PC-9 (cell line): ENCODE data around the gene GALNT2. TPM values are rescaled to one million over a fixed set of nuclear protein-coding genes. Genes with fewer than 3 reads are reported as not detected.

ENCODE experiments used
- BruUV-seq: library from RNA; stranded (reverse); fragments of 400-500 nt; replicated peaks from 2 replicates; lab custom pipeline; 2021; lab: Mats Ljungman, UMichigan
- CTCF ChIA-PET: fragments of 300-600 bp; sonication (Branson Sonifier 250); formaldehyde crosslinking; loops from one replicate; lab custom pipeline; 2022; ENCODE audit warnings: antibody characterized with exemption; lab: Charles Lee
- POLR2A ChIA-PET: fragments of 300-600 bp; sonication (Branson Sonifier 250); formaldehyde crosslinking; loops from one replicate; lab custom pipeline; 2022; ENCODE audit warnings: antibody characterized with exemption; ENCODE audit not compliant: unreplicated experiment; lab: Charles Lee
- DNase-seq, 2 experiments: peaks; one replicate each; pipeline versions ENCODE4 v3.0.0 to v3.0.0-alpha.2; 2015 to 2022; ENCODE audit warnings: mixed read lengths in 1 of 2
- H2AFZ ChIP-seq: fragments of 200-600 bp; sonication (generic); 2 replicates; pipeline ENCODE4 v1.8.1; 2017; ENCODE audit warnings: antibody characterized with exemption
- H3F3A ChIP-seq: fragments of 200-600 bp; sonication (generic); 2 replicates; pipeline ENCODE4 v1.8.1; 2017; ENCODE audit warnings: antibody characterized with exemption, mild to moderate bottlenecking, low read depth; ENCODE audit not compliant: insufficient read depth
- H3K27ac ChIP-seq: fragments of 200-600 bp; sonication (generic); 2 replicates; pipeline ENCODE4 v1.6.1; 2016; ENCODE audit warnings: mixed run types
- H3K27me3 ChIP-seq: fragments of 200-600 bp; sonication (generic); 2 replicates; pipeline ENCODE4 v1.6.1; 2016; ENCODE audit warnings: low read depth, mixed run types; ENCODE audit not compliant: insufficient read depth
- H3K36me3 ChIP-seq: fragments of 200-600 bp; sonication (generic); 2 replicates; pipeline ENCODE4 v1.6.1; 2016; ENCODE audit warnings: low read depth, mixed run types
- H3K4me1 ChIP-seq: fragments of 200-600 bp; sonication (generic); replicated peaks from 2 replicates; pipeline ENCODE4 v1.6.1; 2016; ENCODE audit warnings: mixed run types; ENCODE audit not compliant: insufficient read depth
- H3K4me2 ChIP-seq: fragments of 200-600 bp; sonication (generic); 2 replicates; pipeline ENCODE4 v1.6.1; 2017; ENCODE audit warnings: mixed run types
- H3K4me3 ChIP-seq: fragments of 200-600 bp; sonication (generic); 2 replicates; pipeline ENCODE4 v1.6.1; 2016; ENCODE audit warnings: mixed run types
- H3K79me2 ChIP-seq: fragments of 200-600 bp; sonication (generic); 2 replicates; pipeline ENCODE4 v1.6.1; 2017; ENCODE audit warnings: low read depth, mixed run types
- H3K9me2 ChIP-seq: fragments of 200-600 bp; sonication (generic); 2 replicates; pipeline ENCODE4 v1.8.1; 2017; ENCODE audit warnings: mild to moderate bottlenecking; ENCODE audit not compliant: insufficient read depth
- H3K9me3 ChIP-seq: fragments of 200-600 bp; sonication (generic); 2 replicates; pipeline ENCODE4 v1.8.1; 2016; ENCODE audit warnings: low read depth; ENCODE audit not compliant: insufficient read depth
- H4K20me1 ChIP-seq: fragments of 200-600 bp; sonication (generic); 2 replicates; pipeline ENCODE4 v1.8.1; 2017; ENCODE audit not compliant: insufficient read depth
- CTCF ChIP-seq: fragments of 200-600 bp; sonication (generic); conservative IDR thresholded peaks from 2 replicates; pipeline ENCODE4 v1.6.1; 2017; ENCODE audit warnings: mixed run types, antibody characterized with exemption, mild to moderate bottlenecking, moderate library complexity
- EZH2 ChIP-seq: fragments of 200-600 bp; sonication (generic); IDR thresholded peaks from 2 replicates; pipeline ENCODE4 v1.8.0; 2017; ENCODE audit warnings: antibody characterized with exemption, low read depth
- intact Hi-C: fragments of 100-400 bp; cut with micrococcal nuclease; formaldehyde crosslinking; loops from one replicate; pipeline ENCODE4 v1.10.0; 2022; ENCODE audit not compliant: unreplicated experiment
- total RNA-seq: library from RNA; stranded (reverse); gene quantifications from 2 replicates; pipeline ENCODE4 v1.2.3, GENCODE V29; 2021

GALNT2 gene
- total RNA-seq, 1 experiment from 2014 or later = 121 TPM

- peaks cover 51% of the 10 kb centered on the region for H3K4me1 ChIP-seq
- intact Hi-C loops = loop anchor here (1.0 to 2.0 kb wide), 3 partner anchors 18 to 120 kb away; partner anchors contain the start of gene GALNT2
These were observed 17.6 kb downstream of the GALNT2 start for GRCh38 chr1:230084408-230085177.

GRCh38 chr1:230085178-230085515, 18.1 kb downstream of the GALNT2 start:
- intact Hi-C loops = loop anchor here (2.0 kb wide), 2 partner anchors 18 to 120 kb away; partner anchors contain the start of gene GALNT2
- no TSS peak for BruUV-seq

More at GRCh38 chr1:230084408-230085177, 17.6 kb downstream of the GALNT2 start:
- no peaks in the 10 kb centered on the region; the same call in 1 of the 2 replicates for H4K20me1 ChIP-seq
- no peaks in the 10 kb centered on the region for H3K9me3 ChIP-seq
- TF ChIP-seq EZH2 = no peak
- TF ChIP-seq CTCF = no peak
- H3K27ac ChIP-seq = peak overlapping the region; percentile 85
- peak overlapping the region; percentile 81 for H3K4me2 ChIP-seq
- H3F3A ChIP-seq = peaks cover 45% of the 10 kb centered on the region
- TSS peak; percentile 77 for BruUV-seq
- POLR2A ChIA-PET = interaction anchor here (0.5 to 1.1 kb wide), 2 partner anchors 52 to 147 kb away, joined by 3 to 4 read pairs; no protein-coding TSS in a partner anchor
- no peaks in the 10 kb centered on the region for H3K36me3 ChIP-seq
- peak; percentile 86 to 95 for DNase-seq
- H3K27me3 ChIP-seq = no peaks in the 10 kb centered on the region
- H3K9me2 ChIP-seq = no peaks in the 10 kb centered on the region
- CTCF ChIA-PET = interaction anchor here (0.6 to 0.7 kb wide), 2 partner anchors 20 to 58 kb away, joined by 3 to 5 read pairs; no protein-coding TSS in a partner anchor
- H2AFZ ChIP-seq = no peak overlapping the region
- H3K4me3 ChIP-seq = peak overlapping the region; percentile 4; the same call in 1 of the 2 replicates
- peaks cover 92% of the 10 kb centered on the region for H3K79me2 ChIP-seq

More at GRCh38 chr1:230085178-230085515, 18.1 kb downstream of the GALNT2 start:
- TF ChIP-seq CTCF (no peak), EZH2 (no peak)
- Histone ChIP-seq H3K4me2 (peak overlapping the region; percentile 81), H3K9me3 (no peaks in the 10 kb centered on the region), H2AFZ (no peak overlapping the region), H3K79me2 (peaks cover 90% of the 10 kb centered on the region), H4K20me1 (no peaks in the 10 kb centered on the region; the same call in 1 of the 2 replicates), H3F3A (peaks cover 50% of the 10 kb centered on the region), H3K27me3 (no peaks in the 10 kb centered on the region), H3K4me3 (peak overlapping the region; percentile 4; the same call in 1 of the 2 replicates), H3K27ac (peak overlapping the region; percentile 85), H3K36me3 (no peaks in the 10 kb centered on the region), H3K9me2 (no peaks in the 10 kb centered on the region), H3K4me1 (peaks cover 57% of the 10 kb centered on the region)
- peak; percentile 55 to 77 for DNase-seq
- CTCF ChIA-PET = interaction anchor here (0.6 to 0.7 kb wide), 2 partner anchors 20 to 58 kb away, joined by 3 to 5 read pairs; no protein-coding TSS in a partner anchor
- POLR2A ChIA-PET = interaction anchor here (1.1 kb wide), 1 partner anchor 147 kb away, joined by 3 read pairs; no protein-coding TSS in a partner anchor
